WTC11 (cell line): ENCODE measurements around the gene DNASE1L2. TPM values are rescaled to one million over a fixed set of nuclear protein-coding genes. Genes with fewer than 3 reads are reported as not detected.

Experiments
- ATAC-seq: fragments of 200-7000 bp; cut with Tn5 transposase; 2 replicates; pipeline ENCODE4 v1.10.0; 2021; ENCODE audit warnings: mild to moderate bottlenecking, moderate library complexity
- CTCF ChIA-PET: fragments of 300-600 bp; sonication (Branson Sonifier 250); formaldehyde crosslinking; loops from one replicate; lab custom pipeline; 2021; ENCODE audit warnings: antibody characterized with exemption; lab: Charles Lee
- POLR2A ChIA-PET: fragments of 350-600 bp; sonication (Branson Sonifier 250); formaldehyde crosslinking; loops from one replicate; lab custom pipeline; 2021; ENCODE audit warnings: antibody characterized with exemption; lab: Charles Lee
- DNase-seq: peaks from one replicate; pipeline ENCODE4 v3.0.0; 2021; ENCODE audit warnings: low spot score
- H3K27ac Mint-ChIP-seq: 2 replicates; pipeline ENCODE4 v1.8.0; 2021; ENCODE audit warnings: mixed read lengths
- H3K27me3 Mint-ChIP-seq: 2 replicates; pipeline ENCODE4 v1.8.0; 2021; ENCODE audit warnings: low read depth, mild to moderate bottlenecking, moderate library complexity, mixed read lengths
- H3K36me3 Mint-ChIP-seq: 2 replicates; pipeline ENCODE4 v1.8.0; 2021; ENCODE audit warnings: mixed read lengths
- H3K4me1 Mint-ChIP-seq: 2 replicates; pipeline ENCODE4 v1.8.0; 2022; ENCODE audit warnings: mixed read lengths
- H3K4me3 Mint-ChIP-seq: 2 replicates; pipeline ENCODE4 v1.8.0; 2021; ENCODE audit warnings: mild to moderate bottlenecking, moderate library complexity, mixed read lengths
- H3K9me3 Mint-ChIP-seq: 2 replicates; pipeline ENCODE4 v1.8.0; 2021; ENCODE audit warnings: mixed read lengths
- ATF6 ChIP-seq: sonication (generic); formaldehyde crosslinking; IDR thresholded peaks from 2 replicates; pipeline ENCODE4 v1.8.1; 2023; ENCODE audit warnings: mild to moderate bottlenecking, missing genetic modification reagents
- CREM ChIP-seq: sonication (generic); formaldehyde crosslinking; IDR thresholded peaks from 2 replicates; pipeline ENCODE4 v1.8.1; 2022; ENCODE audit warnings: mild to moderate bottlenecking, missing genetic modification reagents, moderate library complexity
- ESRRA ChIP-seq: sonication (generic); formaldehyde crosslinking; IDR thresholded peaks from 2 replicates; pipeline ENCODE4 v1.8.1; 2022; ENCODE audit warnings: mild to moderate bottlenecking, missing genetic modification reagents, borderline replicate concordance
- ETV6 ChIP-seq: sonication (generic); formaldehyde crosslinking; IDR thresholded peaks from 2 replicates; pipeline ENCODE4 v1.8.1; 2022; ENCODE audit warnings: mild to moderate bottlenecking, missing genetic modification reagents
- FOXP1 ChIP-seq: sonication (generic); formaldehyde crosslinking; IDR thresholded peaks from 2 replicates; pipeline ENCODE4 v1.8.0; 2022; ENCODE audit warnings: missing genetic modification reagents, mild to moderate bottlenecking, moderate library complexity, borderline replicate concordance
- GTF2I ChIP-seq: fragments of 250-450 bp; sonication (Bioruptor Pico); conservative IDR thresholded peaks from 2 replicates; pipeline ENCODE4 v1.4.0; 2021; ENCODE audit warnings: mild to moderate bottlenecking
- MLX ChIP-seq: sonication (generic); formaldehyde crosslinking; IDR thresholded peaks from 2 replicates; pipeline ENCODE4 v1.8.1; 2023; ENCODE audit warnings: mild to moderate bottlenecking, missing genetic modification reagents, moderate library complexity
- NFE2L1 ChIP-seq: sonication (generic); formaldehyde crosslinking; IDR thresholded peaks from 2 replicates; pipeline ENCODE4 v1.8.1; 2023; ENCODE audit warnings: missing genetic modification reagents
- STAT6 ChIP-seq: sonication (generic); formaldehyde crosslinking; conservative IDR thresholded peaks from 2 replicates; pipeline ENCODE4 v1.8.1; 2023; ENCODE audit warnings: mild to moderate bottlenecking, low read depth, missing genetic modification reagents, moderate library complexity
- TCF7 ChIP-seq: sonication (generic); formaldehyde crosslinking; IDR thresholded peaks from 2 replicates; pipeline ENCODE4 v1.8.0; 2022; ENCODE audit warnings: mild to moderate bottlenecking, low read depth, missing genetic modification reagents, moderate library complexity
- ZMAT4 ChIP-seq: fragments of 250-450 bp; sonication (Bioruptor Pico); IDR thresholded peaks from 2 replicates; pipeline ENCODE4 v1.9.0; 2021; ENCODE audit warnings: mild to moderate bottlenecking
- ZNF121 ChIP-seq: sonication (generic); formaldehyde crosslinking; IDR thresholded peaks from 2 replicates; pipeline ENCODE4 v1.8.0; 2023; ENCODE audit warnings: missing genetic modification reagents
- total RNA-seq: library from RNA; stranded (reverse); gene quantifications from 3 replicates; pipeline ENCODE4 v1.2.3, GENCODE V29; 2021
- TF ChIP-seq, protein P1 (sequence below): sonication (generic); formaldehyde crosslinking; IDR thresholded peaks from 2 replicates; pipeline ENCODE4 v1.8.1; 2022; ENCODE audit warnings: mild to moderate bottlenecking, moderate library complexity, missing genetic modification reagents

Gene DNASE1L2
- total RNA-seq, 1 experiment from 2014 or later, result 0.66 TPM

GRCh38 chr16:2223221-2223941 is 12.9 kb upstream of the DNASE1L2 start, which contains the start of gene E4F1 (continued):
- 0 out of 2 replicates have a peak, but pooled peaks have one; percentile 10 for TF ChIP-seq MLX (CRISPR knock-in tag)

- no peaks in the 10 kb centered on the region for H3K36me3 Mint-ChIP-seq
Measured at GRCh38 chr16:2223942-2224486, 12.2 kb upstream of the DNASE1L2 start.

DNA sequence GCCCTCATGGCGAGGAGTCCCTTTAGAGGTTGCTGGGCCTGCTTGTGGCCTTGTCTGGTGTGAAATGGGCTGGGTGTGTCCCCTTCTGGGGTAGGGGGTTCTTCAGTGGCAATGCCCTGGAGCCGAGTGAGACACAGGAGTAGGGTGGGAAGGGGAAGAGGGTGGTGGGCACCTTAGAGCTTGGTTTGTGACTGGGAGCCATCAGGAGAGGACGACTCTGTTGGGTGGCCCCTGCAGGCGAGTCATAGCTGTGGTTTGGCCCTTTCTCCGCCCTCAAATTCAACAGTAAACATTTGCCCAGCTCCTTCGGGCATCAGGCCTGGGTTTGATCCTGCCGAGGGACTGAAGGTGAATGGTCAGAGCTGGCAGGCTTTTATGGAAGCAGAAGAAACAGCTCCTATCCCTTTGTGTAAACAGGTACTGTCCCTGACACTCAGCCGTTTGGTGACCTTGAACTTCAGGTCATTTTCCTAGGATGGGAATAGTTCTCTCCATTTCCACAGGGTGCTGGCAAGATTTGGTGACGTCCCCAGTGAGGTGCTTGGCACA is 9.9 kb upstream of the DNASE1L2 start:
- Mint-ChIP-seq H3K9me3 (no peaks in the 10 kb centered on the region), H3K4me3 (no peak overlapping the region), H3K27ac (0 out of 2 replicates have a peak overlapping the region, but pooled peaks have one; percentile 53), H3K4me1 (peaks cover 3% of the 10 kb centered on the region; the same call in 1 of the 2 replicates), H3K36me3 (peaks cover 3% of the 10 kb centered on the region; the same call in 1 of the 2 replicates), H3K27me3 (no peaks in the 10 kb centered on the region)
- ATAC-seq (no peak), DNase-seq (no peak)
- CTCF ChIA-PET, result interaction anchor here (0.6 to 1.8 kb wide), 2 partner anchors 32 to 262 kb away, joined by 5 to 8 read pairs; no protein-coding TSS in a partner anchor
- TF ChIP-seq ETV6 (CRISPR knock-in tag), result no peak
- no peak for TF ChIP-seq ZMAT4 (CRISPR knock-in tag)
- TF ChIP-seq STAT6, result no peak
- no peak for TF ChIP-seq NFE2L1 (CRISPR knock-in tag)
- TF ChIP-seq FOXP1, result no peak
- POLR2A ChIA-PET, result interaction anchor here (1.0 kb wide), 1 partner anchor 45 kb away, joined by 4 read pairs; no protein-coding TSS in a partner anchor

More at GRCh38 chr16:2223942-2224486, 12.2 kb upstream of the DNASE1L2 start:
- Mint-ChIP-seq H3K4me3 (peak overlapping the region; percentile 76), H3K27ac (no peak overlapping the region; the same call in 1 of the 2 replicates), H3K9me3 (no peaks in the 10 kb centered on the region), H3K27me3 (no peaks in the 10 kb centered on the region), H3K4me1 (peaks cover 3% of the 10 kb centered on the region; the same call in 1 of the 2 replicates)
- DNase-seq (no peak), ATAC-seq (peak; percentile 10)
- TF ChIP-seq ZNF121 (CRISPR knock-in tag) (peak; percentile 98), ESRRA (no peak; the same call in 1 of the 2 replicates), TCF7 (CRISPR knock-in tag) (no peak), CREM (CRISPR knock-in tag) (no peak), GTF2I (CRISPR knock-in tag) (peak; percentile 45; the same call in 1 of the 2 replicates), ATF6 (CRISPR knock-in tag) (no peak)
- TF ChIP-seq, protein P1, sequence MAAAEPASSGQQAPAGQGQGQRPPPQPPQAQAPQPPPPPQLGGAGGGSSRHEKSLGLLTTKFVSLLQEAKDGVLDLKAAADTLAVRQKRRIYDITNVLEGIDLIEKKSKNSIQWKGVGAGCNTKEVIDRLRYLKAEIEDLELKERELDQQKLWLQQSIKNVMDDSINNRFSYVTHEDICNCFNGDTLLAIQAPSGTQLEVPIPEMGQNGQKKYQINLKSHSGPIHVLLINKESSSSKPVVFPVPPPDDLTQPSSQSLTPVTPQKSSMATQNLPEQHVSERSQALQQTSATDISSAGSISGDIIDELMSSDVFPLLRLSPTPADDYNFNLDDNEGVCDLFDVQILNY (CRISPR knock-in tag), result no peak
- CTCF ChIA-PET, result interaction anchor here (0.6 to 1.0 kb wide), 5 partner anchors 10 to 527 kb away, joined by 3 to 4 read pairs (median 3); partner anchors contain the start of genes ECI1 and PGP
- POLR2A ChIA-PET, result no interaction called here
